K562 (cell line): ENCODE measurements around the gene HLA-DRB1. TPM values are rescaled to one million over a fixed set of nuclear protein-coding genes. Genes with fewer than 3 reads are reported as not detected.

Source experiments
- BRF1 ChIP-seq: IDR thresholded peaks from 3 replicates; pipeline ENCODE4 v1.6.1; 2011; ENCODE audit warnings: borderline replicate concordance, mild to moderate bottlenecking; ENCODE audit not compliant: insufficient read length; ENCODE audit errors: extremely low read depth
- CHD1 ChIP-seq: fragments of 200-600 bp; sonication (generic); IDR thresholded peaks from one replicate; pipeline ENCODE4 v1.6.1; 2012; ENCODE audit warnings: mild to moderate bottlenecking, moderate library complexity, low read length, inconsistent platforms
- FUS ChIP-seq: fragments of 200-400 bp; formaldehyde crosslinking; optimal IDR thresholded peaks from 2 replicates; pipeline ENCODE3; 2017; ENCODE audit warnings: low read depth, low read length
- LEF1 ChIP-seq: fragments of 450-650 bp; IDR thresholded peaks from 2 replicates; pipeline ENCODE4 v1.6.1; 2016; ENCODE audit warnings: mild to moderate bottlenecking
- POLR2AphosphoS2 ChIP-seq: IDR thresholded peaks from 2 replicates; pipeline ENCODE4 v1.6.1; 2012; ENCODE audit warnings: low read length, improper control_type of control experiment
- PURB ChIP-seq: sonication (generic); formaldehyde crosslinking; IDR thresholded peaks from 2 replicates; pipeline ENCODE4 v1.9.0; 2021; ENCODE audit warnings: low read depth, mild to moderate bottlenecking, missing genetic modification reagents
- ZNF282 ChIP-seq: sonication (generic); formaldehyde crosslinking; IDR thresholded peaks from 2 replicates; pipeline ENCODE4 v1.8.1; 2023; ENCODE audit warnings: missing genetic modification reagents
- polyA plus RNA-seq, 8 experiments: library from polyadenylated mRNA; depleted of rRNA in 4 of 8; stranded (reverse) in 5 of 8; unstranded in 3 of 8; fragments of >200 nt; fragmentation: Nextera tagmentation in 2 of 8; fragmentation: Illumina TruSeq in 1 of 8; extraction: Ambion mirVana in 2 of 8; extraction: Trizol in 1 of 8; gene quantifications; 2 replicates each; pipeline versions ENCODE4 v1.2.1 to v1.2.3, GENCODE V29; 2011 to 2014; ENCODE audit warnings: inconsistent platforms in 1 of 8, missing spikeins in 1 of 8
- total RNA-seq, 7 experiments: library from RNA; depleted of rRNA in 6 of 7; stranded (reverse); fragments of >200 nt in 6 of 7; fragmentation: Illumina TruSeq in 2 of 7; extraction: Trizol in 2 of 7; gene quantifications; 2 replicates each; pipeline versions ENCODE4 v1.2.1 to v1.2.3, GENCODE V29; 2011 to 2021; ENCODE audit warnings: low replicate concordance in 1 of 7
- TF ChIP-seq, protein P1 (sequence below), 2 experiments: fragments of 450-650 bp; IDR thresholded peaks; 2 replicates each; pipeline ENCODE4 v1.6.1; 2016; ENCODE audit warnings: mild to moderate bottlenecking in 2 of 2, borderline replicate concordance in 1 of 2, low read depth in 1 of 2, moderate library complexity in 1 of 2

The HLA-DRB1 gene
- total and polyA plus RNA-seq, 9 of the 15 experiments (the other 6 are each of a cell fraction or from before 2014, with no cell fraction given) = 0.06 to 0.78 (median 0.06) TPM; not detected in 6

DNA sequence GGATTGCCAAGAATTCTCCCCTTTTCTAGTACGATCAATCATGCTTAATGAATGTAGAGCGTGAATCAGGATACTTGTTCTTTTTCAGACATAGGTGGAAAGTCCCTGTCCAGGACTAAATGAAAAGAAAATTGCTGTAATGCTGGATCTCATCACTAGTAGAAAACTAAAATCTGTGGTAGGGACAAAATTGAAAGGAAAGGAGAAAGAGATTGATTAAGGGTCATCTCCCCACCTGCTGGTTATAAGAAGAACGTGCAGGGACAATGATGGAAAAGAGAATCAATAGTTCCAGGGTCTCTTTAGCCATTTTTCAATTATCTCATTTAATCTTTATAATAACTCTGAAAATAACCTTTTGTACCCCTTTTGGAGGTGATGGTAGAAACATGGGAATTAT, 18.7 kb upstream of the HLA-DRB1 start (continued):
- TF ChIP-seq, protein P1, sequence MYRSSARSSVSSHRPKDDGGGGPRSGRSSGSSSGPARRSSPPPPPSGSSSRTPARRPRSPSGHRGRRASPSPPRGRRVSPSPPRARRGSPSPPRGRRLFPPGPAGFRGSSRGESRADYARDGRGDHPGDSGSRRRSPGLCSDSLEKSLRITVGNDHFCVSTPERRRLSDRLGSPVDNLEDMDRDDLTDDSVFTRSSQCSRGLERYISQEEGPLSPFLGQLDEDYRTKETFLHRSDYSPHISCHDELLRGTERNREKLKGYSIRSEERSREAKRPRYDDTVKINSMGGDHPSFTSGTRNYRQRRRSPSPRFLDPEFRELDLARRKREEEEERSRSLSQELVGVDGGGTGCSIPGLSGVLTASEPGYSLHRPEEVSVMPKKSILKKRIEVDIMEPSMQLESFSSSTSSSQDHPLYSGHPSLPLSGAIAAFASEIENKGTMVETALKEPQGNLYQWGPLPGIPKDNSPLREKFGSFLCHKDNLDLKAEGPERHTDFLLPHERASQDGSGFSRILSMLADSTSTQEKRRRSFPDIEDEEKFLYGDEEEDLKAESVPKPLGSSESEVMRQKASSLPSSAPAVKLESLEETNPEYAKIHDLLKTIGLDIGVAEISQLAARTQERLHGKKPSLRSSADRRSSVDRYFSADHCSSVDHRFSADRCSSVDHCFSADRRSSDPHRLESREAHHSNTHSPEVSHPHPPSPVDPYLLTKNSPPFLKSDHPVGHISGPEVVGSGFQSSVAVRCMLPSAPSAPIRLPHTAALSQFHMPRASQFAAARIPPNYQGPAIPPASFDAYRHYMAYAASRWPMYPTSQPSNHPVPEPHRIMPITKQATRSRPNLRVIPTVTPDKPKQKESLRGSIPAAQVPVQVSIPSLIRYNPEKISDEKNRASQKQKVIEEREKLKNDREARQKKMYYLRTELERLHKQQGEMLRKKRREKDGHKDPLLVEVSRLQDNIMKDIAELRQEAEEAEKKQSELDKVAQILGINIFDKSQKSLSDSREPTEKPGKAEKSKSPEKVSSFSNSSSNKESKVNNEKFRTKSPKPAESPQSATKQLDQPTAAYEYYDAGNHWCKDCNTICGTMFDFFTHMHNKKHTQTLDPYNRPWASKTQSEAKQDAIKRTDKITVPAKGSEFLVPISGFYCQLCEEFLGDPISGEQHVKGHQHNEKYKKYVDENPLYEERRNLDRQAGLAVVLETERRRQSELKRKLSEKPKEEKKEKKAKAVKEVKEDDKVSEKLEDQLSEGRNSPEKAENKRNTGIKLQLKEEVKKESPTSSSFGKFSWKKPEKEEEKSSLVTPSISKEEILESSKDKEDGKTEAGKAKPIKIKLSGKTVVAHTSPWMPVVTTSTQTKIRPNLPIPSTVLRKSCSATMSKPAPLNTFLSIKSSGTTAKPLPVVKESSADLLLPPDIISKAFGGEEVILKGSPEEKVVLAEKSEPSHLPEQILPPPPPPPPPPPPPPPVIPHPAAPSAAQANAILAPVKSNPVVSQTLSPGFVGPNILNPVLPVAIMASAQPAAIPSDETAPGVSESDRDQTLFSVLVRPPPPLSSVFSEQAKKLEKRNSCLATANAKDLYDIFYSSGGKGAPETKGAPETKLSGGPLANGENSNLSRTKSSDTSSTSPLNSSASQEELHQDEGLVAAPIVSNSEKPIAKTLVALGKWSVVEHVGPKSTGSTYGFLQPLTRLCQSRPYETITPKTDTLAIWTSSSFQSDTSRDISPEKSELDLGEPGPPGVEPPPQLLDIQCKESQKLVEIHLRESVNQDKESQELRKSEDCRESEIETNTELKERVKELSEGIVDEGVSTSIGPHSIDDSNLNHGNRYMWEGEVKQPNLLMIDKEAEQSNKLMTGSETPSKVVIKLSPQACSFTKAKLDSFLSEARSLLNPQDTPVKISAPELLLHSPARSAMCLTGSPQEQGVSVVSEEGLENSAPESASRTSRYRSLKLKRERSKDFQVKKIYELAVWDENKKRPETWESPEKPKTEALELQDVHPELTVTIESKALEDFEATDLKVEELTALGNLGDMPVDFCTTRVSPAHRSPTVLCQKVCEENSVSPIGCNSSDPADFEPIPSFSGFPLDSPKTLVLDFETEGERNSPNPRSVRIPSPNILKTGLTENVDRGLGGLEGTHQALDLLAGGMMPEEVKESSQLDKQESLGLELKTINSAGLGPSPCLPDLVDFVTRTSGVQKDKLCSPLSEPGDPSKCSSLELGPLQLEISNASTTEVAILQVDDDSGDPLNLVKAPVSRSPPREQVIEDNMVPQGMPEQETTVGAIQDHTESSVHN (IDR thresholded peaks at IDR 0.05; ENCODE audit: borderline replicate concordance in 1 of 2, low read depth in 1 of 2) = no peak
- no peak for TF ChIP-seq CHD1
- TF ChIP-seq POLR2AphosphoS2 = no peak
- no peak for TF ChIP-seq BRF1
- TF ChIP-seq ZNF282 (CRISPR knock-in tag) = no peak
- no peak for TF ChIP-seq FUS
- no peak for TF ChIP-seq LEF1
- TF ChIP-seq PURB = no peak
